Heart left ventricle (tissue), 13 donors: Measurements from ENCODE around the gene AMFR.

ENCODE experiments used
- CTCF ChIP-seq, 12 donors: fragments of 200-600 bp; sonication (generic) in 4 of 12; IDR thresholded peaks; one replicate each; pipeline versions ENCODE4 v1.5.0 to v1.8.0; 2018 to 2022; ENCODE audit warnings: antibody characterized with exemption in 12 of 12, mild to moderate bottlenecking in 5 of 12
- POLR2A ChIP-seq, 2 donors: fragments of 450-650 bp; IDR thresholded peaks; one replicate each; pipeline ENCODE4 v1.6.1; 2017; ENCODE audit warnings: antibody characterized with exemption in 2 of 2, mild to moderate bottlenecking in 2 of 2, moderate library complexity in 2 of 2
- donor health status: ischemic (EF 13 %, LVEDD 7.1; RV severe dilation, severe dysfunction).
- donor health status: DM: no; HTN: yes; CAD: no.
- donor health status: DM: no; HTN: no; CAD: no.
- donor health status: ischemic (EF 25% LVEDD 6.9; RV normal size, moderate dysfunction).
- donor health status: ischemic (EF 25% LVEDD 5.7; RV mildly dilated, moderate dysfunction).
- donor health status: ischemic (EF 35%, LVEDD 5.7; RV mildly dilated, moderate dysfunction).
- donor health status: nonischemic (EF 11% LVEDD 7.7; RV severe dilation, severe dysfunction).
- donor health status: DM: yes; HTN: yes; CAD: no.
- donor health status: PGD.
- donor health status: ischemic (EF 29% LVEDD 5.4; RV normal size, mild dysfunction).
- donor health status: nonischemic (EF 23%, LVEDD 6.1; RV moderate dilation, normal function).

- TF ChIP-seq CTCF (IDR thresholded peaks at IDR 0.05) = no peak
- no peak for TF ChIP-seq POLR2A (IDR thresholded peaks at IDR 0.05)
Measured at GRCh38 chr16:56372013-56372634, 53.2 kb downstream of the AMFR start.
